ENCODE measurements around the gene ULK4. TPM values are rescaled to one million over a fixed set of nuclear protein-coding genes. Genes with fewer than 3 reads are reported as not detected.

Gene ULK4
- total and polyA plus RNA-seq, 2 of the 4 experiments (the other 2 are of a cell fraction): 2.7 to 5.0 TPM

- Histone ChIP-seq H4K91ac (ENCODE audit: insufficient read depth, low read depth, low read length) (no peak overlapping the region), H2AK9ac (replicated peaks; ENCODE audit: low read depth, low read length, poor library complexity) (no peak overlapping the region), H2BK15ac (ENCODE audit: low read depth, low read length) (no peak overlapping the region), H3K4me1 (ENCODE audit: control insufficient read depth, insufficient read depth, low read length) (no peaks in the 10 kb centered on the region), H3K36me3 (ENCODE audit: control insufficient read depth, insufficient read depth, low read length) (no peaks in the 10 kb centered on the region), H3K9me3 (ENCODE audit: control insufficient read depth, insufficient read depth, low read length) (no peaks in the 10 kb centered on the region), H3K9me1 (ENCODE audit: insufficient read depth, low read length) (no peaks in the 10 kb centered on the region), H4K20me1 (ENCODE audit: insufficient read depth, low read length) (no peaks in the 10 kb centered on the region), H3K27ac (ENCODE audit: insufficient read depth, low read length) (no peak overlapping the region), H3K23ac (ENCODE audit: low read depth, low read length) (no peak overlapping the region), H3K4me2 (ENCODE audit: low read depth, low read length) (no peak overlapping the region), H3K56ac (ENCODE audit: extremely low read depth, insufficient read depth, low read length) (no peak overlapping the region), H2BK20ac (ENCODE audit: low read depth, low read length) (no peak overlapping the region), H4K8ac (ENCODE audit: low read depth in 2 of 2, low read length in 2 of 2) (no peak overlapping the region), H3K14ac (replicated peaks; ENCODE audit: low read depth, low read length) (no peak overlapping the region), H2AFZ (replicated peaks; ENCODE audit: low read length, poor library complexity) (no peak overlapping the region), H3K9ac (ENCODE audit: low read depth, low read length) (no peak overlapping the region), H3K4ac (ENCODE audit: low read depth, low read length) (no peak overlapping the region), H2AK5ac (ENCODE audit: low read depth, low read length) (no peak overlapping the region), H3K18ac (ENCODE audit: low read depth, low read length) (no peak overlapping the region), H3K4me3 (ENCODE audit: insufficient read depth, low read depth, low read length) (no peak overlapping the region), H2BK5ac (ENCODE audit: low read depth, low read length, poor library complexity, severe bottlenecking) (no peak overlapping the region), H3K79me1 (ENCODE audit: low read depth in 1 of 2, low read length in 2 of 2) (no peaks in the 10 kb centered on the region), H4K5ac (ENCODE audit: low read depth, low read length) (no peak overlapping the region), H2BK120ac (ENCODE audit: low read depth, low read length) (no peak overlapping the region), H3K27me3 (ENCODE audit: control insufficient read depth, insufficient read depth, low read length) (no peaks in the 10 kb centered on the region)
- ATAC-seq (ENCODE audit: low read depth) (no peak), DNase-seq (no peak)
- intact Hi-C loops (cut with micrococcal nuclease) (no loop called here), in situ Hi-C loops (cut with MboI; ENCODE audit: low sequenced_read_pairs) (no loop called here), dilution Hi-C loops (cut with HindIII; ENCODE audit: low sequenced_read_pairs, unreplicated experiment) (no loop called here)
- no TSS peak for BruUV-seq (replicated peaks)
- no peak for TF ChIP-seq FOS (IDR thresholded peaks at IDR 0.05; ENCODE audit: low read depth, low read length)
- TF ChIP-seq RAD21 (IDR thresholded peaks at IDR 0.05; ENCODE audit: low read length): no peak
- no peak for TF ChIP-seq NFE2L2 (IDR thresholded peaks at IDR 0.05; ENCODE audit: low read depth, low read length)
- ChIA-PET POLR2A (ENCODE audit: unreplicated experiment) (no interaction called here), CTCF (no interaction called here)
- WGBS, 2 experiments (ENCODE audit: extremely low coverage in 2 of 2, insufficient read length in 1 of 2): no CpG with 5 or more reads among the region's 2 CpGs
Measured at GRCh38 chr3:41434781-41435180, 527.1 kb downstream of the ULK4 start.
